ENCODE measurements around the gene PRKAB1. TPM values are rescaled to one million over a fixed set of nuclear protein-coding genes. Genes with fewer than 3 reads are reported as not detected.

Gene PRKAB1
- total RNA-seq, 1 experiment from 2014 or later = 25.0 TPM

GRCh38 chr12:119684711-119685369 lies 16.9 kb downstream of the PRKAB1 start:
- Histone ChIP-seq H2AFZ (ENCODE audit: low read depth, low read length, poor library complexity, severe bottlenecking) (no peak overlapping the region), H3K36me3 (ENCODE audit: control insufficient read depth in 1 of 2, insufficient read depth in 2 of 2, low read length in 2 of 2) (peaks cover 7 to 24% of the 10 kb centered on the region in 2 experiments), H3K9me3 (ENCODE audit: control insufficient read depth in 1 of 2, insufficient read depth in 1 of 2, low read depth in 1 of 2, low read length in 2 of 2) (no peaks in the 10 kb centered on the region), H3K4me2 (ENCODE audit: low read length) (no peak overlapping the region), H3K4me3 (replicated peaks in 1 of 2; ENCODE audit: low read depth in 1 of 2, low read length in 2 of 2) (no peak overlapping the region), H3K4me1 (ENCODE audit: control insufficient read depth in 1 of 2, insufficient read depth in 2 of 2, low read length in 2 of 2) (no peaks in the 10 kb centered on the region), H3K9me2 (ENCODE audit: insufficient read depth) (no peaks in the 10 kb centered on the region), H3K9ac (ENCODE audit: low read length) (no peak overlapping the region), H3K27ac (ENCODE audit: low read depth, low read length) (no peak overlapping the region), H3K27me3 (ENCODE audit: insufficient read depth, low read length) (no peaks in the 10 kb centered on the region), H3K79me2 (ENCODE audit: insufficient read depth, low read length) (no peaks in the 10 kb centered on the region), H4K20me1 (ENCODE audit: insufficient read depth) (no peaks in the 10 kb centered on the region)
- RAD21 ChIA-PET (ENCODE audit: low non-redundant PET in 1 of 2, low total read pairs in 2 of 2, uncharacterized antibody in 2 of 2, unreplicated experiment in 2 of 2) = no interaction called here
- CTCF ChIA-PET = no interaction called here
- TF ChIP-seq POLR2AphosphoS5 (IDR thresholded peaks at IDR 0.05; ENCODE audit: low read depth, low read length) (0 out of 2 replicates have a peak, but pooled peaks have one; percentile 8), YY1 (IDR thresholded peaks at IDR 0.05; ENCODE audit: extremely low read depth, insufficient replicate concordance, low read depth, low read length) (no peak), ZNF274 (IDR thresholded peaks at IDR 0.05; ENCODE audit: low read depth, low read length) (no peak)
- no peak for DNase-seq (ENCODE audit: low read depth, low spot score)
- no TSS peak for BruUV-seq (replicated peaks)
- POLR2A ChIA-PET = no interaction called here
- no peak for ATAC-seq
- intact Hi-C loops (cut with micrococcal nuclease) = no loop called here

DNA sequence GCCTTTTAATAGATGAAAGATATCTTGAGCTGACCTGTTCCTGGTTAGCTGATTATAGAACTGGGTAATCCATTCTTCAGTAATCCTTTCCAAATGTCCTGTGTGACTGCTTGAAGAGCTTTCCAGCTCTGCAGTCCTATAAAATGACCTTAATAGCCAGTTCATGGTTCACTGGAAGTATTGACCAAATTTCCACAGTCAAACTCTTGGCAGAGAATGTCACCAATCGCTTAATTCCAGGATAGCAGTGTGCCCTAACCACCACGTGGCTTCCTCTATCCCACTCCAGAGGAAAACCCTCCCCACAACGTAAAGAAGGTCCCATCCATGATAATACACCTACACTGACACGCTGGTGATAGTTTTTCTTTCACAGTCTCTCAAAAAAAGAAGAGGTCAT lies 17.4 kb downstream of the PRKAB1 start:
- ATAC-seq (no peak), DNase-seq (ENCODE audit: low read depth, low spot score) (no peak)
- intact Hi-C loops (cut with micrococcal nuclease) = no loop called here
- RAD21 ChIA-PET (ENCODE audit: low non-redundant PET in 1 of 2, low total read pairs in 2 of 2, uncharacterized antibody in 2 of 2, unreplicated experiment in 2 of 2) = no interaction called here
- no peaks in the 10 kb centered on the region for H3K9me3 ChIP-seq (ENCODE audit: control insufficient read depth in 1 of 2, insufficient read depth in 1 of 2, low read depth in 1 of 2, low read length in 2 of 2)
- H3K4me2 ChIP-seq (ENCODE audit: low read length) = no peak overlapping the region
- H3K79me2 ChIP-seq (ENCODE audit: insufficient read depth, low read length) = no peaks in the 10 kb centered on the region
- no peaks in the 10 kb centered on the region for H3K27me3 ChIP-seq (ENCODE audit: insufficient read depth, low read length)
- H3K4me3 ChIP-seq (replicated peaks in 1 of 2; ENCODE audit: low read depth in 1 of 2, low read length in 2 of 2) = no peak overlapping the region
- TF ChIP-seq ZNF274 (IDR thresholded peaks at IDR 0.05; ENCODE audit: low read depth, low read length) = no peak
- no peak overlapping the region for H3K27ac ChIP-seq (ENCODE audit: low read depth, low read length)
- CTCF ChIA-PET = interaction anchor here (1.9 kb wide), 1 partner anchor 10 kb away, joined by 6 read pairs; no protein-coding TSS in a partner anchor
- H3K36me3 ChIP-seq (ENCODE audit: control insufficient read depth in 1 of 2, insufficient read depth in 2 of 2, low read length in 2 of 2) = peaks cover 7 to 24% of the 10 kb centered on the region in 2 experiments; a peak in 3 of 4 replicates
- H3K9me2 ChIP-seq (ENCODE audit: insufficient read depth) = no peaks in the 10 kb centered on the region
- H3K4me1 ChIP-seq (ENCODE audit: control insufficient read depth in 1 of 2, insufficient read depth in 2 of 2, low read length in 2 of 2) = no peaks in the 10 kb centered on the region
- POLR2A ChIA-PET = no interaction called here
- H3K9ac ChIP-seq (ENCODE audit: low read length) = no peak overlapping the region
- no TSS peak for BruUV-seq (replicated peaks)
- H4K20me1 ChIP-seq (ENCODE audit: insufficient read depth) = no peaks in the 10 kb centered on the region
- H2AFZ ChIP-seq (ENCODE audit: low read depth, low read length, poor library complexity, severe bottlenecking) = no peak overlapping the region

Data from HCT116 (cell line).